Suppressor macrophage treated with lipopolysaccharide for 1 hour (primary cell): Measurements from ENCODE around the gene EXOG.

Source experiments
- DNase-seq, 3 donors: peaks; one replicate each; pipeline ENCODE4 v3.0.0-alpha.2; 2020 to 2022

The EXOG gene

DNA sequence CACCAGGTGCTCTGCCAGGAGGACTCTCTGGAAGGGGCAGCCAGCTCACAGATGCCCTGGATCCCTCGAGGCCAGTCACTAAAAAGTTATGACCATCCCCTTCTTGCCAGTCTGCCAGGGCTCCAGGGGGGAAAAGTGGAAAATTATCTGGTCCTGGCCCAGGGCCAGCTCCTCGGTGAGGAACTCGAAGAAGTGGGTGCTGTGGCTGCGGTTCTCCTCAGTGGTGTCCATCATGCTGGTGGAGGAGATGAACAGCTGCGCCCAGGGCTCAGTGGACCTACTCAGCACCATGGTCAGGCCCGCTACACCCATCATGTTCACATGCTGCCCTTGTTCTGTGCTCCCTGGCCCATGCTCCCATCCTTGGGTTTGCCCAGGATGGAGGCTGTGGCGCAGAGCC is 19.2 kb downstream of the EXOG start:
- no peak for DNase-seq

DNA sequence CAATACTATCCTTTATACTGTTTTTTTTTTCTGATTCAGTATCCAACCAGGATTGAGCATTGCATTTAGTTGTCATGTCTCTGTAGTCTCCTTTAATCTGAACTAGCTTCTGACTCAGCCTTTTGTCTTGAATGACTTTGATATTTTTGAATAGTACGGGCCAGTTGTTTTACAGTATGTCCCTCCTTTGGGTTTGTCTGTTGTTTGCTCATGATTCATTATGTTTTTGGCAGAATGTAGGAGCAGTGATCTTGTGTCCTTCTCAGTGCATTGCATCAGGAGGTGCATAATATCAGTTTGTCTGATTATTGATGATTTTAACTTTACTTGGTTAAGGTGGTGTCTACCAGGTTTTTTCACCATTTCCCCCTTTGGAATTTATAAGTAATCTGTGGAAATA is 20.5 kb downstream of the EXOG start:
- DNase-seq: no peak

DNA sequence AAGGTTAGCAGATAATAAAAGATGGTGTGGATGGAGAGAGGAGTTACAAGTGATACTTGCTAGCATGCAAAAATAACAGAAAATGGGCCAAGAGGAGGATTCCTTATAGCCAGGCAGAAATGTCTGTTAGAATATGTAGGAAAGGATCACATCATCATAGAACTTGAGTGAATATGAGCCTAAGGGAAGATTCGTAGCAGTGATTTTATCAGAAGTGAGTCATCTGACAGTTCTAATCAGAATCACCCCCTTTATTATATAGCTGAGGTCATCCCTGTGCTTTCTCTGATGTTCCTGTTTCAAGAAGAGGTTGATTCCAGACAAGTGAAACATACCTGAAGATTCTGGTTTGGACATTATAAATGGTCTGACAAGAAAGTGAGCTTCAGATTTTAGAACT is 22.9 kb downstream of the EXOG start:
- DNase-seq: no peak

DNA sequence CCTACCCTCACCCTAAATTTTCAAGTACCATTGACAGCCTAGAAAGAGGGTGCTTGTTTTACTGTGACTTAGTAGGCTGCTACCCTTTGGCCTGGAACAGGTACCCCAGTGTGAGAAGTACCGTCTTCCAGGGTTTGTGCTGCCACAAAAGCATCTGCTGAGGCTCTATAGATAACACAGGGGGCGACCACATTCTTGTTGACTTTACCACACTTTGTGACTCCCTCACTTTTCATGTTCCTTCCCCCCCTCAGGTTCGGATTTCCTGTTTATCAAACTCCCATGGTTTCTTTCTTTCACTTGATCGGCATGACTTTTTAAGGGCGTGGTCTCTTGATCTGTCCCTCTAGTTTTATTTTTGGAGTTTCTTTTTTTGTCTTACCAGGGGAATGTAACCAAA is 23.5 kb downstream of the EXOG start:
- no peak for DNase-seq

DNA sequence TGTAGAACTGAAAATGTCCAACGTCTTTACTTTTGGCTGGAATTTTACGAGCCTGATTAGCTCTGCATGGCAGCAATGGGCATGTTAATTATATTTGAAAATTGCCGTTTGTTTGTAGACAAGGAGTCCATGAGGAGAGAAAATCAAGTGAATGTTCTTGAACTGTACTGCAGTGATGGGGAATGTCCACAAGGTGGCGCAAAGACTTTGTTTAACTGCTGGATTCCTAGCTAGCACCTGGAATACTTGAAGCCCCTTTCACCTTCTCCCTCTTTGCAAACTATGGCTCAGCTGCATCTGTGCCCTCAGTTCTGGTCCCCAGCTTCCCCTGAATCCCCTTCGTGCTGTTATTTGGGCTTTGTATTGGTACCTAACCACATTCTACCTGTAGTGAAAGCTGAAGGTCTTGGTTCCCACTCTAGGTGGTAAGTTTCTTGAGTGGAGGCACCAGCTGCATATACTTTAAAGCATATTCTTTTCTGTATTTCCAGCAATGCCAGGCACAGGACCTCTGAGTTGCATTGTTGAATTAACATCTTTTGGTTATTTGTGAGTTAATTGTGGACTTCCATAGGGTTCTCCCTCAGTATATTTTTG is 25.3 kb downstream of the EXOG start:
- DNase-seq: peak; percentile 61 to 78 (median 72)

DNA sequence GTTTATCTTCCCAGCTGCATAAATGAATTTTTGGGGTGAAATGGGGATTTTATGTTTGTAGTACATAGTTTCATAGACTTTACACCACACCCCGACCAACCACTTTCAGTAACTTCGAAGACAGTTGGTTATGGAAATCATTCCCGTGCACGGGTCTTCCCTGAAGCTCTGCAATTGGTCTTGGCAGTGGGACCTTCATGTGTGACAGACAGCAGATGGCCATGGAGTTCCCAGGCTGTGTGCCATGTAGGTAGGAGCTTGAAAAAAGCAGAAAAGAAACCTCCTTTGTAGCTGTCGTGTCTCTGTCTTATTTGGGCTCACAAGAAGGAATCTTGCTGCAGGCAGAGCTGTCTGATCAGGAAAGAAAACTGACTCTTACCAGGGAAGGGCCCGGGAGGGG is 25.9 kb downstream of the EXOG start:
- no peak for DNase-seq

DNA sequence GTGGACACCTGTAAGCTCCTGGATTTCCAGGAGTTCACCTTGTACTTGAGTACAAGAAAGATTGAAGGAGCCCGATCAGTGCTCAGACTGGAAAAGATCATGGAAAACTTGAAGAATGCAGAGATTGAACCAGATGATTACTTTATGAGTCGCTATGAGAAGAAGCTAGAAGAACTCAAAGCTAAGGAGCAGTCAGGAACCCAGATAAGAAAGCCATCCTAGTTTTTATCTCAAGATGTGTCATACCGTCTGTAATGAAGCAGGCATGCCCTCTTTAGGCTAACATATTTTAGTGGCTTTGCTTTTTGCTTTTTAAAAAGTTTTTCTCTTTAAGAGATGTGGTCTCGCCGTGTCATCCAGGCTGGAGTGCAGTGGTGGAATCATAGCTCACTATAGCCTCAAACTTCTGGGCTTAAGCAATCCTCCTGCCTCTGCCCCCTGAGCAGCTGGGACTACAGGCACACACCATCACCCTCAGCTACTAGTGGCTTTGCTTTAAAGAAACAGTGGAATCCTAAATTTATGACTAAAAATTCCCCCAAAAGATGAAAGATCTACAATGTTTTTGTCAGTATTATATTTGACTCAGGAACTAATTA is 28.1 kb downstream of the EXOG start:
- no peak for DNase-seq

DNA sequence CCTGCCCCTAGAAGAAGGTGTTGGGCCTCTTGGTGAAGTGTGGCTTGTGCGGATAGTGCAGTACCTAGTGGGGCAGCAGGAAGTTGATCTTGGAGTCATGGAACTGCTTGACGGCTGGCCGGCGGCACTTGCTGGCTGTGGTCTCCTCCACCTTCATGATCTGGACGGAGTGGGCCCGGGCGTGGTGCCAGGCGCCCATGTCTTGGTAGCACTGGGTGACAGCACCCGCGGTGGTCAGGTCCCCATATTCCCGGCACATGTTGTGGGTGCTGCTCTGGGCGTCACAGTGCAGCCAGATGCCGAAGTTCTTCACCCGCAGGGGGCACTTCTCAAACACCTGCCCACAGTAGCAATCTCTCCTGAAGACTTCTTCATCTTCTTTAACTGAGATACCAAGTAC is 30.7 kb downstream of the EXOG start:
- DNase-seq: no peak

DNA sequence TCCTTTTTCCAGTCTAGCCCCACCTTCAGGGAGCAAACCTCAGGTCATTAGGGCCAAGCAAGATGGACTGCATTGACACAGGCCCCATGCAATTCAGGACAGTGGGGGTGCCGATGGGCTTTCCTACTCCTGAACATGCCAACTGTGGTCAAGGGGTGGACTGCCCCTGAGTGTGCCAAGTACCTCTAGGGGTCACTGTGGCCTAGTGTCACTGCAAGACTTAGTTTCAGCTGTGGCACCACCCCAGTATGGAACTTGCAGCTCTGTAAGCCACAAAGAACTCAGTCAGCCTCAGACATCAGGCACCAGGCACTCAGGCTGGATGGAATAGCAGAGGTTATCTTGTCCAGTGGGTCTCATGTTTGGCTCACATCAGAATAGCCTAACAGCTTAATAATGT is 32.3 kb downstream of the EXOG start:
- peak in 2 of 3 donors; percentile 12 to 28 for DNase-seq

DNA sequence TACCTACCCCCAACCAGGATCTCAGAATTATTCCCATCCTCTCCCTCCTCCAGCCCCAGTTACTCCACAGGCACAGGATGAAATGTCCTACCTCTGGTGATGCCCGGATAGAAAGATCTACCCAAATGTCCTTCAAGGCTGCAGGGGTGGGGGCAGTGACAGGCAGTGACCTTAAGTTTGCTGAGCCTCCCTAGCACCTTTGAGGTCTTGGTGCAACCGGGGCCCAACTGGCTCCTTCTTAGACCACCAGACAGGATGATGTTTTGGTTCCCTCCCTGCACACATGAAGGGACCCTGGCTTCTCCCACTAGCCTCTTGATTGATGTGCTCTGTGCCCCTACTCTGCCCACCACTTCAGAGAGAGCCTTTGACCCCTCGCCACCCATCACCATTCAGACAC is 36.4 kb downstream of the EXOG start:
- no peak for DNase-seq

DNA sequence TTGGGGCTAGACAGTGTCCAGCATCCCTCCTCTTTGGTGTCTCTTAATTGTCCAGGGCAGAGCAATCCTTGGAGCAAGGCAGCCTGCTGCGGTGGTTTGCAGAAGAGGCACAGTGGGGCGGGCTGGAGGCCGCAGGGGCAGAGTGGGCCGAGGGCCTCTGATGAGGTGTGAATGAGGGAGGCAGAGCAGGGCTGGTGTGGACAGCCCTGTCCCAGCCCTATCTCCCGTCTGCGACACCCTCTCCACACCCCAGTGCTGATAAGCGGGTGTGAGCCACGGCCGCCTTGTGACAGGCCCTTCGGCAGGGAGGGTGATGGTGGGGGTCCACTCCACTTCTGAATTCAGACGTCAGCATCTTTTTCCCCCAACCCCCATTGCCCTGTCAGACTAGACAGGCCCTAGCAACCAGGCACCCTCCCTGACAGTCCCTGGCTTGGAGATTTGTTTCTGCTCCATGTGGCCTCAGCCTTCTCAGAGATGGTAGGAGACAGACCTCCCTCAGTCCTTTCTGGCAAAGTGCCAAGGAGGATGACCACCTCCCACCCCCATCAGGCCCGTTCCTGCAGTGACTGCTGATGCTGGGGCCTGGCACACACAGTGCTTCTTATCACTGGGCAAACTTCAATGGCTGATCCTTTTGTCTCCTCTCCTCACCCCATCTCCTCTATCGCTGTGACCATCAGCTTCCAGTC is 37.3 kb downstream of the EXOG start:
- no peak for DNase-seq

DNA sequence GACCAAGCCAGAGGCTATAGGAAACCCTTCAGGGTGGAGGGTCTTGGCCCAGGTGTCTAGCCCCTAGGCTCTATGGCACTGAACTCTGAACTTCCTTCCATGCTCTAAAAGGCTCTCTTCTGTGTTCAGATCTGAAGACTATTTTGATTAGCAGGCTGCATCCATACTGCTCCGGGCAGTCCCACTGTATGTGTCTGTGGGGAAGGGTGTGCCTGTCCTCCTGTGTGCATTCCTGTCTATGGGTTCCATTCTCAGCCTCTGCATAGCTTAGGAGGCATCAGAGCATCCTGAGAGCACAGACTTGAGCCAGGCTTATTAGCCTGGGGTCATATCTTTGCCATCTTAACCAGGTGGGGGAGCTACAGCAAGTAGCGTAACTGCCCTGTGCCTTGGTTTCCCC is 38.0 kb downstream of the EXOG start:
- DNase-seq: no peak

DNA sequence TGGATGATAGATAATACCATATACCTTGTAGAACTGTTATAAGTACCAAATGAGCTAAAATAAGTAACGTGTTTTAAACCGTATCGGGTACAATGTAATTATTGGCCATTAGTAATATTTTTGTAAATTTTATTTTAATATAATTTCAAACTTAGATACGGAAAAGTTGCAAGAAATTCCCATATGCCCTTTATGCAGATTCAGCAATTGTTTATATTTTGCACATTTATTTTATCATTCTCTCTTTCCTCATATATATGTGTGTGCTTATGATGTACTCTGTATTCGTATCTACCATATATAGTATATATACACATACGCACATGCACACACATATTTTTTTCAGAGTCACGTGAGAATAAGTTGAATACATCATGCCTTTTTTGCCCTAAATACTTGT is 38.5 kb downstream of the EXOG start:
- no peak for DNase-seq

DNA sequence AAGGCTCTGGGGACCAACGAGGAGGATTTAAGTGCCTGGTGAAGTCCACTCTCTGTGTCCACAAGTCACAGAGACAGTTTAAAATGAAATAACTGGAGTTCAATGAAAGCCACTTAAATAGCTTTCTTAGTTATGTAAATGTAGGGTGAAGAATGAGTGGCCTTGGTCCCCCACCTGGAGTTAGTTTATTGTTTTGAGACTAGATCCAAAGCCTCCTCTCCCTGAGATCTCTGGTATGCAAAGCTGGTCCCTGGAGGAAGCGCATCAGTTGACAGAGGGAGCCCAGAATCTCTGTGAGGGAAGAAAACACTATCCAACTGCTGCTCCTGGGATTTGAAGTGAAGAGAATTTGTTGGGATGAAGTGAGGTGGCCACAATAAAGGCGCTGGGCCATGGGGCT is 40.5 kb downstream of the EXOG start:
- no peak for DNase-seq

DNA sequence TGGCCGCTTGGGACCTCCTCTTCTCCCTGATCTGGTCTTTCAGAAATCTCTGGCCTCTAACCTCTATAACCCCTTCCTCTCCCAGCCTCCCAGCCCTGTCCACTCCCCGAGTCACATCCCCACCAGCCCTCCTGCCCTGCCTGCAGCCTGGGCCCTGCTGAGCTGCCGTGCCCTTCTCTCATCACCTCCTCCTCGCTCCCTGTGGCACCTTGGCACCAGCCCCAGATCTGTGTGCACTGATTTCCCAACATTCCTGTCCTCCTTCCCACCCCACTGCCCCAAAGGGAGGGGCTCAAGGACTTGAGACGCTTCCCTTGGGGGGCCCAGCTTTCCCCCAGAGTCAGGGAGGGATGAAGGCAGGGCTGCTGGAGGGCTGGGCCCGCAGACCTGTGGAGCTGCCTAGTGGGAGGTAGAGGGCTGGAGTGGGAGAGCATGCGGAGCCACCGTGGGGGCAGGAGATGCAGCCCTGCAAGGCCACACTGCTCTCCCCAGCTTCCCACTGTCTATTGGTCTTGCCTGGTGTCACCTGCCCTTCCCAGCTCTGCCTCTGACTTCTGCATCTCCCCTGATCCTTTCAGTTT is 42.7 kb downstream of the EXOG start:
- no peak for DNase-seq

DNA sequence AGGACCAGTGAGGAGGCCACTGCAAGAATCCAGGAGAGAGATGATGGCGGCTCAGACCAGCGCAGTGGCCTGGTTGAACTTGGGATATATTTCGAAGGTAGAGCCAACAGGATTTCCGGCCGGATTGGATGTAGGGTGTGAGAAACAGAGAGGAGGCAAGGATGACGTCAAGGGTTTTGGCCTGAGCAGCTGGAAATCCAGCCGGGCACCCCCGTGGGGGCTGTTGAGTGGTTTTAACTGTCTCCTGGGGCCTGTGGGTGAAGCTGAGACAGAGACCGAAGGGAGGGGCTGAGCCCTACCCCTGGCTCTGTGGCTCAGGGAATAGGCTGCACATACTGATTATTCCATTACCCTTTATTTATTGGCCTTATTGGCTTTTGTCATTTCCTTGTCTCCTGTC is 45.7 kb downstream of the EXOG start:
- no peak for DNase-seq

DNA sequence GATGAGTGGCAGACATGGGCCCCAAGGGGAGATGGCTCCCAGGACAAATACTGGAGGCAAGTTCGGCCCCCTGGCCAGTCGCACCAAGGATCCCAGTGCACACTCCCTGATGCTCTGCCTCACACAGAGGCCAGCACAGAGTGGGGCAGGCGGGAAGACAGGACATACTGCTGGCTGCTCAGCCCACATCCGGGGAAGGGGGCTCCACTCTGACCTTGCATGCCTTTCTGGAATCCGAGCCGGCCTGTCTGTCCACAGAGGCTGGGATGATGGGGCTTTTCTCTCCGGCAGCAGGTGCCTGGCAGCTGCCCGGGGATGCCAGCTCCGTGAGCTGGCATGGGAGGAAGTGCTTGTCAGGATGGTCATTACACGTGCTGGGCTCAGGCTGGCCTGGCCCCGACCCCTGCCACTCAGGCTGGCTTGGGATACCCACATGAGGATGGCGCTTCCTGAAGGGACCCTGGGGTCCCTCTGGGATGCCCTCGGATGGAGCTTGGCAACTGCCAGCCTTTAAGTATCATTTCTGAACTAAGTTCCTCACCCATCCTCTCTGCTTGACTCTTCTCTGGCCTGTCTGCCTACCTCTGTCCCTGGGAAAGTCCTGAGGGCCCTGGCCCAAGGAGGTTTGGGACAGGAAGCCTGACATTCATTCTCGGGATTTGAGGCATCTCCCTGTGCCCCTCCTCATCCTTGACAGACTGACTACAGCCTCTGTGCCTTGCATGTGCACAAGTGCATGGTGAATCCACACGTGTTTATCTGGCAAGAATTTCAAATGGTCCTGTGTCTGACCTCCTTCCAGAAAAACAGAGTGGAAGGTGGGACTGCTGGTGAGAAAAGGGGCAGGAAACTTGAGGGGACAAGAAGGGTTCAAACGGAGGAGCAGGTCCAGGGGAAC is 46.5 kb downstream of the EXOG start:
- DNase-seq: no peak

DNA sequence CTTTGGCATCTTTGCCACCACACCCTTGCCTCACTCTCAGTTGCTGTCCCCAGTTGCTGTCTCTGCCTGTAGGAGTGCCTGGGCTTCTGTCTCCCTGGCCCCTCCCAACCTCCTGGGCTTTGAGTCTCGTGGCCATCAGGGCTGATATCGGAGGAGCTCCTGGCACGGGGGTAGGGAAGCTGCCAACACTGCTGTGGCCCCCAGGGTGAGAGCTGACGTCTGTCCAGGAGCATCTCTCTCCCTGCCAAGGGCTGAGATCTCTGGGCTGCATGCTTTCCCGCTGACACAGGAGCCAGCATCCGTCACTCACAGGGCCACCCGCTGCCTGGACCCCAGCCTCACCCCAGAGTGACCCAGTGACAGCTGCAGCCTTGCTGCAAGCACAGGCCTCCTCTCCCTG is 47.4 kb downstream of the EXOG start:
- DNase-seq: no peak

DNA sequence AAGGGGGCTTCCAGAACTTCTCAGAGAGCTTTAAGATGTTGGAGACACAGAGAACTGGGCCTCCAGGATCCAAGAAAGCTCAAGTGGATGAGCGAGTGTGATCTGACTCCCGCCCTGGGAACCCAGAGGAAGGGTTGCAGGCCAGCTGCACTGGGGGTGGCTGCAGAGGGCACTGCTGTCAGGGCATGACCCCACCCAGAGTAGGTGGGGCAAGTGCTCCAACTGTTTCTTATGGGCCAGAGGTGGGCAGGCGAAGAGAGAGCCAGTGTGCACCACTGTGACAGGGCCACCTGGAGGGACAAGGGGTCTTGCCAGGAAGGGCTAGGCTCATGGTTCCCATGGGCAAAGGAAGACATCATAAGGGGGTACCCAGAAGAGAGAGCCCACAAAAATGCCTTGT is 48.8 kb downstream of the EXOG start:
- no peak for DNase-seq

DNA sequence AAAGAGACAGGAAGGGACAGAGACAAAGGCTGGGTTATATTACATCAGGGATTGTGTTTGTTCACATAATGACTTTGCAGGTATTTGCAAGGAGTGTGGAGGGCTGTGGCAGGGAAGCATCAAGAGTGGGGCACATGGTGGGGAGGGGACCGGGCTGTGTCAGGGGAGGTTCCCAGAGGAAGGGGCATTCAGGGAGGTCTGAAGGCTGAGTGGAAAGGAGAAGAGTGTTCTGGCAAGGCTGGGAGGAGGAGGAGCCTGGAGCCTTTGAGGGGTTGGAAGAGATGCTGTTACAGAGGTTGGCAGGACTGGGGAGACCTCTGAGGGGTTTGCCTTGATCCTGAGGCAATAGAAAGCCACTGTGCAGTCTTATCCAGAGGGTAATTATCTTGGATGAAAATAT is 49.4 kb downstream of the EXOG start:
- no peak for DNase-seq

DNA sequence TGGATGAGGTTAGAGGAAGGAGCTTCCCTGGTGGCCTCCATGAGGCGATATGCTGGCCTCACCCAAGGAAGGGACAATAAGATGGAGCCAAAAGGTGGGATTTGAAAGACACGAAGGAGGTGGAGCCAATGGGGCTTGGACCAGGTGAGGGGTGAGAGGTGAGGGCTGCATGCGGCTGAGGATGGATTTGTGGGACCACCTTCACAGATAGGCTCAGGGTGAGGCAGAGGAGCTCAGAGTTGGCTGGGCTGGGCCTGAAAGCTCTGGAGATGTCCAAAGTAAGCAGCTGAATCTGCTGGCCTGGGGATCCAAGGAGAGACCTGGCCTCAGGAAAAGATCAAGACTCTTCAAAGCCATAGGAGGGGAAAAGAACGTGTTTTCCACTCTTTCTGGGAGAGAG is 49.8 kb downstream of the EXOG start:
- DNase-seq: no peak

DNA sequence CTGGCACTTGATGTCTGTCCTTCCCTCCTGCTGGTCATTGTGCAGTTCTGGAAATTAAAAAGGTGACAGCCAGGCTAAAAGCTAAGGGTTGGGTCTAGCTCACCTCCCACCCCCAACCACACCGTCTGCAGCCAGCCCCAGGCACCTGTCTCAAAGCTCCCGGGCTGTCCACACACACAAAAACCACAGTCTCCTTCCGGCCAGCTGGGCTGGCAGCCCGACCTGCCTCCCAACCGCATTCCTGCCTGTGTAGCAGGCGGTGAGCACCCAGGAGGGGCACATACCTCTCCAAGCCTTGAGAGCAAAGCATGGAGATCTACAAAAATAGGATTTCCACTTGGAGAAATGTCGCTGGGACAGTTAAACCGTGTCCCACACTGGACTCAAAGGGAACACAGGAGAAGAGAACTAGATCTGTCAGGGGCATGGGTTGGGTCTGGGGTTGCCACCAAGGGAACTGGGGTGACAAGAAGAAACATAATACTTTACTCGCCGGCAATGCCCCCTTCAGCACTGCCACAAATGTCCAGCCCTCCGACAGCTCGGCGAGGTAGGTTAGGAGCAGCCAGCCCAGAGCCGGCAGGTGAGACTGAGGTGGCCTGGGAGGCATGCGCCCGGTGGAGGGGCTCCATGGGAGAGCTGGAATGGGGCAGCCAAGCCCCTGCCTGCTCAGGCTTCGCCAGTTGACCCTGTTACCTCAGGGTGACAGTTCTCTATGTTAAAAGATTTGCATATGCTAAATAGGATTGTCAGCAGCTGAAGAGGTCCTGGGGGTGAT is 52.2 kb downstream of the EXOG start:
- DNase-seq: no peak

DNA sequence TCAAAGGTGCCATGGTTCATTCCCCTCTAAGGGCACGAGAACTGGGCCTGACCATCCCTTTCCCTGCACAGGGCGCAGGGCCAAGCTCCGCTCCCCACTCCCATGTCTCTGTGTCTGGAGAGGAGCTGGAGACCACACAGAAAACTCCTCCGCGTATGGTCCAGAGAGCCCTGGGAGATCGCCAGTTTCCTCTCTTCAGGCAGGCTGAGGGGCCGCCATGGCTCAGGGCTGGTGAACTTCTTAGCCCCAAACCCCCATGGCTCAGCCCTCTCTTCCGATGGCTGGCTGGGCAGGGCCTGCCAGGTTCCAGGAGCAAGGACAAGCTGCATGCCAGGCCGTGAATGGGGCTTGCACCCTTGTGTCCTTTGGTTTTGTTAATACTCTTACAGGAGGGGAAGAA is 52.9 kb downstream of the EXOG start:
- DNase-seq: no peak
